Smooth muscle cell (in vitro differentiated cells): ENCODE data around the gene PRAME. TPM values are rescaled to one million over a fixed set of nuclear protein-coding genes. Genes with fewer than 3 reads are reported as not detected.

Experiments used
- DNase-seq: peaks from one replicate; lab custom pipeline; 2025; ENCODE audit not compliant: unreplicated experiment; lab: John Stamatoyannopoulos, UW
- H2AFZ ChIP-seq: fragments of 200-600 bp; sonication (generic); 2 replicates; pipeline ENCODE4 v1.6.0; 2016; ENCODE audit warnings: antibody characterized with exemption, low read depth, mild to moderate bottlenecking
- H3F3A ChIP-seq: fragments of 200-600 bp; sonication (generic); 2 replicates; pipeline ENCODE4 v1.6.0; 2017; ENCODE audit warnings: antibody characterized with exemption, low read depth
- H3K27ac ChIP-seq: fragments of 200-600 bp; sonication (generic); 2 replicates; pipeline ENCODE4 v1.5.1; 2016; ENCODE audit warnings: low read depth, mild to moderate bottlenecking
- H3K27me3 ChIP-seq: fragments of 200-600 bp; sonication (generic); 2 replicates; pipeline ENCODE4 v1.6.1; 2016; ENCODE audit warnings: low read depth, mild to moderate bottlenecking
- H3K36me3 ChIP-seq: fragments of 200-600 bp; sonication (generic); 2 replicates; pipeline ENCODE4 v1.5.1; 2016; ENCODE audit warnings: low read depth
- H3K4me1 ChIP-seq: fragments of 200-600 bp; sonication (generic); 2 replicates; pipeline ENCODE4 v1.5.1; 2016; ENCODE audit warnings: low read depth
- H3K4me2 ChIP-seq: fragments of 200-600 bp; sonication (generic); 2 replicates; pipeline ENCODE4 v1.6.0; 2016; ENCODE audit warnings: mild to moderate bottlenecking
- H3K4me3 ChIP-seq: fragments of 200-600 bp; sonication (generic); 2 replicates; pipeline ENCODE4 v1.5.1; 2016; ENCODE audit warnings: mild to moderate bottlenecking
- H3K79me2 ChIP-seq: fragments of 200-600 bp; sonication (generic); 2 replicates; pipeline ENCODE4 v1.6.0; 2016; ENCODE audit warnings: low read depth, mild to moderate bottlenecking
- H3K9ac ChIP-seq: fragments of 200-600 bp; sonication (generic); 2 replicates; pipeline ENCODE4 v1.6.0; 2016; ENCODE audit warnings: low read depth
- H3K9me3 ChIP-seq: fragments of 200-600 bp; sonication (generic); replicated peaks from 2 replicates; pipeline ENCODE4 v1.5.1; 2016; ENCODE audit warnings: low read depth
- H4K20me1 ChIP-seq: fragments of 200-600 bp; sonication (generic); 2 replicates; pipeline ENCODE4 v1.6.0; 2016; ENCODE audit warnings: low read depth
- WGBS: methylation state at CpG from one replicate; pipeline ENCODE4 v1.1.7; 2016; ENCODE audit warnings: low lambda C conversion rate; 5-methylcytosine and 5-hydroxymethylcytosine counted together
- polyA plus RNA-seq: library from polyadenylated mRNA; unstranded; fragments of >200 nt; fragmentation: Nextera tagmentation; extraction: Ambion mirVana; gene quantifications from 2 replicates; pipeline ENCODE4 v1.2.1, GENCODE V29; 2016
- total RNA-seq: library from RNA; depleted of rRNA; stranded (reverse); fragments of >200 nt; gene quantifications from 2 replicates; pipeline ENCODE4 v1.2.3, GENCODE V29; 2014
- TF ChIP-seq, protein P1 (sequence below): fragments of 200-600 bp; sonication (generic); IDR thresholded peaks from 2 replicates; pipeline ENCODE4 v1.5.1; 2017; ENCODE audit warnings: borderline replicate concordance, mild to moderate bottlenecking, antibody characterized with exemption; ENCODE audit not compliant: insufficient read depth, poor library complexity, severe bottlenecking

Gene PRAME
- total and polyA plus RNA-seq, 2 experiments from 2014 or later: not detected

DNA sequence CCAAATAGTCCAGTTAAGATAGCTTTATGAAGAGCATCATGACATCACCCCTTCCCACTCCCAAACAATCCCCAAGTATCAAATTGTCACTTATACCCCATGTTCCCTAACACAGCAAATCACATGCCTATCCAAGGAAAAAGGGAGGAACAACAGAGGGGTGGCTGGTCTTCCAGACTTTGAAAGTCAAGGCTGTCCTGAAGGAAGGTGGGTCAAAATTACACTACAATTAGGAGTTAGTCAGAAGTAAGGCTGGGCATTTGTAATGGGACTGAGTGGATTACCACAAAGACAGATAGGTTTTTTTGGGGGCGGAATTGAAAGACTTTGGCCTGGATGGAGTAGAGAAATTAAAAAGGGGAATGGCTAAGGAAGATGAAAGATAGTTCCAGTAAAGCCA lies 5.9 kb downstream of the PRAME start:
- Histone ChIP-seq H3K4me3 (no peak overlapping the region), H3K79me2 (no peaks in the 10 kb centered on the region), H4K20me1 (no peaks in the 10 kb centered on the region), H3K4me1 (no peaks in the 10 kb centered on the region), H3K27me3 (peaks cover 32% of the 10 kb centered on the region), H3K4me2 (no peak overlapping the region), H2AFZ (no peak overlapping the region), H3K9me3 (no peaks in the 10 kb centered on the region), H3K36me3 (no peaks in the 10 kb centered on the region), H3K9ac (no peak overlapping the region), H3F3A (no peaks in the 10 kb centered on the region), H3K27ac (no peak overlapping the region)
- DNase-seq: no peak
- TF ChIP-seq, protein P1, sequence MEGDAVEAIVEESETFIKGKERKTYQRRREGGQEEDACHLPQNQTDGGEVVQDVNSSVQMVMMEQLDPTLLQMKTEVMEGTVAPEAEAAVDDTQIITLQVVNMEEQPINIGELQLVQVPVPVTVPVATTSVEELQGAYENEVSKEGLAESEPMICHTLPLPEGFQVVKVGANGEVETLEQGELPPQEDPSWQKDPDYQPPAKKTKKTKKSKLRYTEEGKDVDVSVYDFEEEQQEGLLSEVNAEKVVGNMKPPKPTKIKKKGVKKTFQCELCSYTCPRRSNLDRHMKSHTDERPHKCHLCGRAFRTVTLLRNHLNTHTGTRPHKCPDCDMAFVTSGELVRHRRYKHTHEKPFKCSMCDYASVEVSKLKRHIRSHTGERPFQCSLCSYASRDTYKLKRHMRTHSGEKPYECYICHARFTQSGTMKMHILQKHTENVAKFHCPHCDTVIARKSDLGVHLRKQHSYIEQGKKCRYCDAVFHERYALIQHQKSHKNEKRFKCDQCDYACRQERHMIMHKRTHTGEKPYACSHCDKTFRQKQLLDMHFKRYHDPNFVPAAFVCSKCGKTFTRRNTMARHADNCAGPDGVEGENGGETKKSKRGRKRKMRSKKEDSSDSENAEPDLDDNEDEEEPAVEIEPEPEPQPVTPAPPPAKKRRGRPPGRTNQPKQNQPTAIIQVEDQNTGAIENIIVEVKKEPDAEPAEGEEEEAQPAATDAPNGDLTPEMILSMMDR: no peak
- WGBS: 76% methylated on average over 1 of the region's 1 CpG

DNA sequence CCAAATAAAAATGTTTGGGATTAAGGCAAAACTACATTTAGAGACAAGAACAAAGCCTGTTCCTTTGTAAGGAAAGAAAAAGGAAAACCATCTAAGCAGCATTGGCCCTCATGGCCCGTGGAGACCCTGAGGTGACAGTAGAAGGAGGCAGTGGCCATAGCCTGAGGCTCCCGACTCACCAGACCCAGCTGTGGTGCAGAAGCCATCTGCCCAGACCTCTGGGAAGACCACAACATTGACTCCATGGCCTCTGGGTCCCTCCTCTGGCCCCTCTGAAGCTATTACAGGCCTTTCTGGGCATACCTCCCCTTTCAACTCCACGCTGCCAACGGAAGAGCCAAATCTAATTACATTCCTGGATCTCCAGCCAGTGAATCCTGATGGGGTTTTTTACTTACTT lies 6.4 kb downstream of the PRAME start:
- no peak overlapping the region for H3K9ac ChIP-seq
- DNase-seq: no peak

DNA sequence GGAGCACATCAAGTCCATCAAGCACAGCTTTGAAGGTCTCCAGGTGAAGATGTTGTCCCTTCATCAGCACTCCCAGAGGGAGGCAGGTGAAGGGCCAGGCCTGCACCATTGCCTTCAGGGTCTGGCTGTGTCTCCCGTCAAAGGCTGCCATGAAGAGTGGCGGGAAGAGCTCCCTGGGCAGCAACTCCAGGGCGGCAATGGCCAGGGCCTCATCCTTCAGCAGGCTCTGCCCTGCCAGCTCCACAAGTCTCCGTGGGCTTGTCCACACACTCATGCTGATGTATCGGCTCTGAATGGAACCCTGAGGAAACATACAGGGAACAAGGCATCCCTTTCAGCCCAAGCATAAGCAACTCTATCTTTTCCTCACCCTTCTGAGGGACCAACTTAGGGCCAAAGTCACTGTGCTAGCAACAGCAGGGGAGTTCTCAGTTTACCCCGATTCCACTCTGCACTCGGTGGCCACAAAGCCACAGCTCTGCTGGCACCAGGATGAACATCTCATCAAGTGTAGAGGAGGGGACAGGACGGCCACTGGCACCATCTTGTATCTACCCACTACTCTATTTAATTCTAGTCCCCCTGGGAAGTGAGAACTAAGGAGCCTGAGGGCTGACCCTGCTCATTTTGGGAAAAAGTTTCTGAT lies 8.2 kb downstream of the PRAME start:
- TF ChIP-seq, protein P1: no peak
- H3K27me3 ChIP-seq: peaks cover 41% of the 10 kb centered on the region
- no peak overlapping the region for H3K4me3 ChIP-seq
- no peaks in the 10 kb centered on the region for H3K4me1 ChIP-seq
- no peak overlapping the region for H3K27ac ChIP-seq
- no peaks in the 10 kb centered on the region for H4K20me1 ChIP-seq
- no peak overlapping the region for H2AFZ ChIP-seq
- whole genome bisulfite sequencing: 82% methylated on average over 8 of the region's 8 CpGs
- no peaks in the 10 kb centered on the region for H3F3A ChIP-seq
- H3K9me3 ChIP-seq: no peaks in the 10 kb centered on the region
- H3K36me3 ChIP-seq: no peaks in the 10 kb centered on the region
- no peaks in the 10 kb centered on the region for H3K79me2 ChIP-seq
- H3K4me2 ChIP-seq: no peak overlapping the region
- DNase-seq: no peak
- H3K9ac ChIP-seq: no peak overlapping the region

More for the DNA sequence above, 6.4 kb downstream of the PRAME start:
- WGBS: 32% methylated on average over 4 of the region's 4 CpGs
- no peaks in the 10 kb centered on the region for H4K20me1 ChIP-seq
- H3K27ac ChIP-seq: no peak overlapping the region
- TF ChIP-seq, protein P1: no peak
- no peaks in the 10 kb centered on the region for H3K4me1 ChIP-seq
- no peaks in the 10 kb centered on the region for H3F3A ChIP-seq
- H3K9me3 ChIP-seq: no peaks in the 10 kb centered on the region
- H3K27me3 ChIP-seq: peaks cover 36% of the 10 kb centered on the region
- H3K4me2 ChIP-seq: no peak overlapping the region
- H2AFZ ChIP-seq: no peak overlapping the region
- no peaks in the 10 kb centered on the region for H3K36me3 ChIP-seq
- H3K79me2 ChIP-seq: no peaks in the 10 kb centered on the region
- H3K4me3 ChIP-seq: no peak overlapping the region

DNA sequence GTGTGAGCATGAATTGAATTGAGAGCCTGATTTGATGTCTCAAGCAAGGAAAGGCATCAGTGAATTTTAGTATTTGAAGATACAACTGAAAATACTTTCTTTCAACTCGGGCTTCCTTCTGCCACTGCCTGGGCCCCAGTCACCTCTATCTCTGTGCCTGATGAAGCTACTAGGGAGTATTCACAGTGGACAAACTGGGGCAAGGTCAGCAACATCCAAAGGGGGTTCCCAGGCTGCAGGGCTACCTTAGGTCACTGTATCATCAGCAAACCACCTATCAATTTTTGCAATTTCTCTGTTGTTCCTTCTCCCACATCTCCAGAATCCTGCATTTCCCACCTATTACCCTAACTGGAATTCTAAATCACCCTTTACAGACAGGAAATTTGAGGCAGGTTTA lies 10.2 kb downstream of the PRAME start:
- 62% methylated on average over 1 of the region's 1 CpG for whole genome bisulfite sequencing
- DNase-seq: no peak
- no peaks in the 10 kb centered on the region for H3K9me3 ChIP-seq
- H3K27me3 ChIP-seq: peaks cover 41% of the 10 kb centered on the region
- TF ChIP-seq, protein P1: no peak
- H3K36me3 ChIP-seq: no peaks in the 10 kb centered on the region
- no peak overlapping the region for H3K27ac ChIP-seq
- no peak overlapping the region for H3K9ac ChIP-seq
- H4K20me1 ChIP-seq: no peaks in the 10 kb centered on the region
- no peak overlapping the region for H3K4me3 ChIP-seq
- no peaks in the 10 kb centered on the region for H3K79me2 ChIP-seq
- H3K4me2 ChIP-seq: no peak overlapping the region
- no peak overlapping the region for H2AFZ ChIP-seq
- no peaks in the 10 kb centered on the region for H3F3A ChIP-seq
- H3K4me1 ChIP-seq: no peaks in the 10 kb centered on the region
